Breast epithelium (tissue), 4 donors: ENCODE measurements around the gene CSAD. TPM values are rescaled to one million over a fixed set of nuclear protein-coding genes. Genes with fewer than 3 reads are reported as not detected.

ENCODE experiments used
- DNase-seq, 2 donors: peaks; one replicate each; pipeline ENCODE4 v3.0.0-alpha.2; 2019; ENCODE audit warnings: low spot score in 2 of 2
- H3K27ac ChIP-seq, 2 donors: fragments of 200-600 bp; sonication (generic) in 1 of 2; one replicate each; pipeline ENCODE4 v1.5.1; 2016 to 2019; ENCODE audit warnings: mild to moderate bottlenecking in 1 of 2
- H3K27me3 ChIP-seq, 2 donors: fragments of 200-600 bp; sonication (generic) in 1 of 2; one replicate each; pipeline versions ENCODE4 v1.5.1 to v1.6.0; 2017 to 2019; ENCODE audit warnings: control low read depth in 1 of 2, mild to moderate bottlenecking in 1 of 2
- H3K36me3 ChIP-seq: fragments of 200-600 bp; one replicate; pipeline ENCODE4 v1.5.1; 2019
- H3K4me1 ChIP-seq, 2 donors: fragments of 200-600 bp; sonication (generic); one replicate each; pipeline ENCODE4 v1.5.1; 2016 to 2019; ENCODE audit warnings: control low read depth in 1 of 2
- H3K4me3 ChIP-seq, 3 donors: fragments of 200-600 bp; sonication (generic); 1 replicate in 2 of 3; 2 replicates in 1 of 3; pipeline ENCODE4 v1.5.1; 2016 to 2019; ENCODE audit warnings: mild to moderate bottlenecking in 3 of 3, moderate library complexity in 2 of 3
- H3K9me3 ChIP-seq, 2 donors: fragments of 200-600 bp; sonication (generic) in 1 of 2; one replicate each; pipeline ENCODE4 v1.5.1; 2016 to 2019; ENCODE audit warnings: control low read depth in 1 of 2
- POLR2A ChIP-seq: fragments of 450-650 bp; IDR thresholded peaks from one replicate; pipeline ENCODE4 v1.6.1; 2016; ENCODE audit warnings: antibody characterized with exemption, mild to moderate bottlenecking, moderate library complexity
- POLR2AphosphoS5 ChIP-seq, 3 donors: sonication (generic); formaldehyde crosslinking; IDR thresholded peaks; one replicate each; pipeline ENCODE4 v1.6.1; 2017; ENCODE audit warnings: antibody characterized with exemption in 3 of 3
- intact Hi-C: fragments of 100-400 bp; cut with DNase I; formaldehyde crosslinking; loops from one replicate; pipeline ENCODE4 v1.15.1; 2023; ENCODE audit warnings: low total_unique reads
- total RNA-seq, 3 donors: library from RNA; depleted of rRNA; stranded (reverse); fragments of >200 nt; gene quantifications; one replicate each; pipeline ENCODE4 v1.1.0, GENCODE V29; 2016
- TF ChIP-seq, protein P1 (sequence below), 3 donors: fragments of 450-650 bp; IDR thresholded peaks; one replicate each; pipeline ENCODE4 v1.5.1; 2016 to 2017; ENCODE audit warnings: antibody characterized with exemption in 3 of 3, mild to moderate bottlenecking in 3 of 3, moderate library complexity in 3 of 3

Gene CSAD
- total RNA-seq, 3 donors from 2014 or later: 60.2 to 74.1 (median 68.8) TPM

DNA sequence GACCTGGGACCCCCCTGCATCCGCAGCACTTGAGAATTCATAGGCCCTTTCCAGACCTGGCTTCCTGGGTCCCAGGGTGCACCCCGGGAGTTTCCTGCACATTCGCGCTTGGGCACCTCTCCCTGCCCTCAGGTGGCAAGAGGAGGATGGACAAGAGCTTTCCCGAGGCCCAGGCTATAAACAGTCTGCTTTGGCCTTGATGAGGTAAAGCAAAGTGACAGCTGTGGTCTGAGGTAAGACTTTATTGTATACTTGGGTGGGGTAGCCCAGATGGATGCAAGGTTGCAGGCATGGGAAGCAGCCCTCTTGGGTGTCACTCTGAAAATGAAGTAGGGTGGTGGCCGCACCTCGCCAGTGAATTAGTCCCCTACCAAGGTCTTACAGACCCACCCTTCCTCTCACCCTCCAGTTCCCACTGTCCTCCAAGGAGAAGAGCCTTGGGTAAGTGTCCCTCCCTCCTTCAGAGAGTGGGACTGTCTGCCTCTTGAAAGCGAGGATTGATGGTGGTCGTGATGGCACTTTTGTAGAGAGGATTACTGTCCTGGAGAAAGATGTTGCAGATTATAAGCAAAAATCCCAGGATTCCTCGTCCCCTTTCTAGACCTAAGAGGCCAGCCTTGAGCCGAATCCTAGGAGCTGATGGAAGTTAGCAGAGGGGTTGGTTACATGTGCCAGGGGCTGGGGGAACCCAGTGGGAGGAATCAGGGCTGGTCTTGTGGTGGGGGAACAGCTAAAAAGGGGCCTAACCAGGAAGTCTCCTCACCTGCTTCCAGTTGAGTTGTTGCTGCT, 10.6 kb upstream of the CSAD start:
- H3K36me3 ChIP-seq: peaks cover 11% of the 10 kb centered on the region
- DNase-seq: peak in 1 of 2 donors; percentile 27
- no peaks in the 10 kb centered on the region for H3K27me3 ChIP-seq
- no peaks in the 10 kb centered on the region for H3K4me1 ChIP-seq
- no peak overlapping the region for H3K4me3 ChIP-seq
- H3K9me3 ChIP-seq: no peaks in the 10 kb centered on the region
- no peak for TF ChIP-seq POLR2A
- TF ChIP-seq, protein P1, sequence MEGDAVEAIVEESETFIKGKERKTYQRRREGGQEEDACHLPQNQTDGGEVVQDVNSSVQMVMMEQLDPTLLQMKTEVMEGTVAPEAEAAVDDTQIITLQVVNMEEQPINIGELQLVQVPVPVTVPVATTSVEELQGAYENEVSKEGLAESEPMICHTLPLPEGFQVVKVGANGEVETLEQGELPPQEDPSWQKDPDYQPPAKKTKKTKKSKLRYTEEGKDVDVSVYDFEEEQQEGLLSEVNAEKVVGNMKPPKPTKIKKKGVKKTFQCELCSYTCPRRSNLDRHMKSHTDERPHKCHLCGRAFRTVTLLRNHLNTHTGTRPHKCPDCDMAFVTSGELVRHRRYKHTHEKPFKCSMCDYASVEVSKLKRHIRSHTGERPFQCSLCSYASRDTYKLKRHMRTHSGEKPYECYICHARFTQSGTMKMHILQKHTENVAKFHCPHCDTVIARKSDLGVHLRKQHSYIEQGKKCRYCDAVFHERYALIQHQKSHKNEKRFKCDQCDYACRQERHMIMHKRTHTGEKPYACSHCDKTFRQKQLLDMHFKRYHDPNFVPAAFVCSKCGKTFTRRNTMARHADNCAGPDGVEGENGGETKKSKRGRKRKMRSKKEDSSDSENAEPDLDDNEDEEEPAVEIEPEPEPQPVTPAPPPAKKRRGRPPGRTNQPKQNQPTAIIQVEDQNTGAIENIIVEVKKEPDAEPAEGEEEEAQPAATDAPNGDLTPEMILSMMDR (IDR thresholded peaks at IDR 0.05): no peak
- no peak for TF ChIP-seq POLR2AphosphoS5 (IDR thresholded peaks at IDR 0.05)
- intact Hi-C loops: no loop called here
- no peak overlapping the region for H3K27ac ChIP-seq

DNA sequence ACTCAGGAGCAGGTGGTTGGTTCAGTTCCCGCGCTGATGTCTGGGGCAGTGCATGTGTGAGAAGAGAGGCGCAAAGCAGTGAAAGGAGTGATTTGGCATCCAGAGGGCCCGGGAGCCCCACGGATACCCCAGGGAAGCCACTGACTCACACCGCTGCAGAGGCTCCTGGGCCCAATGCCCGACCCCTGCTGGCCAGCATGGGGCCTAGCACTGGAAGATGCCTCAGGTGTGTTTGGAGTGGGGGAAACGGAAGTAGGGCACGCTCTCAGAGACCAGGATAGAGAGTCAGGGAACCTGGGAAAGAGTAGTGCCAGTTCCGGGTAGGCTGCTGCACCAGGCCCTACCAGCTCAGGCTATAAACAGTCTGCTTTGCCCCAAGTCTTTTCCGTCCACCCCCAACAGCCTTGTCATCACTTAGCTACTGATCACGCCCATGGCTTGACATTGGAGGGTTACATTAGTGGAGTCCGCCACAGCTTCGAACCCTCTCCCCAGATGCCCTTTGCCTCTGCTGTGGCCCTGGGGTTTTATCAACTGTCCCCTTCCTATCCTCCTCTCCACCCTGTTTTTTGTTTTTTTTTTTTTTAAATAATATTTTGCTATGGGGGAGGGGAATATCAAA, 9.5 kb upstream of the CSAD start:
- Histone ChIP-seq H3K9me3 (no peaks in the 10 kb centered on the region), H3K27ac (peak overlapping the region; percentile 52 to 60), H3K4me1 (no peaks in the 10 kb centered on the region), H3K36me3 (peaks cover 11% of the 10 kb centered on the region), H3K4me3 (no peak overlapping the region), H3K27me3 (no peaks in the 10 kb centered on the region)
- DNase-seq: peak in 1 of 2 donors; percentile 64
- intact Hi-C loops: no loop called here
- TF ChIP-seq POLR2A (no peak), POLR2AphosphoS5 (IDR thresholded peaks at IDR 0.05) (peak in 1 of 3 donors; percentile 19)
- TF ChIP-seq, protein P1 (IDR thresholded peaks at IDR 0.05): peak; percentile 46 to 73 (median 54)

DNA sequence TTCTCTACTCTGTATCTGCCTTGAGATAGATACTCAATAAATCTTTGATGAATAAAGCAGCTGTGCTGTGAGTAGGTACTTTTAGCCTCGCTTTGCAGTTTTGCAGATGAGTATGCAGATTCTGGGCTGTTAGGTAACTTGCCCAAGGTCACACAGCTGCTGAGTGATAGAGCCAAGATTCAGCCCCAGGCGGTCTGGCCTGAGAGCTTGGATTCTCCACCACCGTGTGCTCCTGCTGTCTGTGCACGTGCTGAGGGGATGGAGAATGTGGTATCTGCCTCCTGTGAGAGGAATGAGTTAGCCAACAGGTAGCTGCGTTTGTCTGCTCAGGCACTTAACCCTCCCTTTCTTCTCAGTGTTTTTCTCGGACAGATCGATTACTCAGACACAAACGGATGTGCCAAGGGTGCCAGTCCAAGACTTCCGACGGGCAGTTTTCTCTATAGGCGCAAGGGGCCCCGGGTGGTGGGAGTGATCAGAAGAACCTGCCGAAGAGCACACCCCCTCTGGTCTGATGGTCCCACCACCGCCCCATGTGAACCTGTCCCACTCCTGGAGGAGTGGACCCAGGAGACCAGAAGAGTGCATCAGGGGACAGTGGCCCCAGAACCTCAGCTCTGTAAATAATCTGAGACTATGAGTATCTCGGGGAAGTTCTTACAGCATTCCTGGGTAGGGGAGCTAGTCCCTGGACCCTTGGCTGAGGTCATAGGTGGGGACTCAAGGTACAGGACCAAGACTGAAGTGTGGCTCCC, 6.6 kb upstream of the CSAD start:
- peaks cover 11% of the 10 kb centered on the region for H3K36me3 ChIP-seq
- TF ChIP-seq POLR2AphosphoS5 (IDR thresholded peaks at IDR 0.05): no peak
- no peak for TF ChIP-seq POLR2A
- TF ChIP-seq, protein P1 (IDR thresholded peaks at IDR 0.05): no peak
- intact Hi-C loops: no loop called here
- H3K9me3 ChIP-seq: no peaks in the 10 kb centered on the region
- H3K27me3 ChIP-seq: no peaks in the 10 kb centered on the region
- peak in 1 of 2 donors; percentile 9 for DNase-seq
- no peak overlapping the region for H3K27ac ChIP-seq
- peaks cover 5 to 9% of the 10 kb centered on the region in 2 donors for H3K4me1 ChIP-seq
- H3K4me3 ChIP-seq: no peak overlapping the region

GRCh38 chr12:53186745-53187144, 6.0 kb upstream of the CSAD start:
- no peak overlapping the region for H3K27ac ChIP-seq
- DNase-seq: no peak
- H3K9me3 ChIP-seq: no peaks in the 10 kb centered on the region
- intact Hi-C loops: no loop called here
- no peak overlapping the region for H3K4me3 ChIP-seq
- H3K27me3 ChIP-seq: no peaks in the 10 kb centered on the region
- peaks cover 11% of the 10 kb centered on the region for H3K36me3 ChIP-seq
- TF ChIP-seq POLR2AphosphoS5 (IDR thresholded peaks at IDR 0.05): no peak
- no peak for TF ChIP-seq POLR2A
- TF ChIP-seq, protein P1 (IDR thresholded peaks at IDR 0.05): no peak
- H3K4me1 ChIP-seq: peaks cover 5 to 15% of the 10 kb centered on the region in 2 donors
